HepG2 (cell line): ENCODE data around the gene SH2B2. TPM values are rescaled to one million over a fixed set of nuclear protein-coding genes. Genes with fewer than 3 reads are reported as not detected.
A peak's percentile ranks its signal among the peaks of the same experiment; 100 is the strongest.

Source experiments
- ATAC-seq: fragments of 200-7000 bp; cut with Tn5 transposase; 3 replicates; pipeline ENCODE4 v1.9.1; 2020; ENCODE audit warnings: mild to moderate bottlenecking, moderate library complexity
- BruUV-seq: library from RNA; stranded (reverse); fragments of 400-500 nt; replicated peaks from 2 replicates; lab custom pipeline; 2021; lab: Mats Ljungman, UMichigan
- CTCF ChIA-PET: fragments of 300-600 bp; formaldehyde crosslinking; extraction: SDS; loops from one replicate; lab custom pipeline; 2021; ENCODE audit warnings: low total read pairs, inconsistent platforms, low intra/inter-chr PET ratio; lab: Yijun Ruan, JAX
- POLR2A ChIA-PET: fragments of 350-600 bp; sonication (Branson Sonifier 250); formaldehyde crosslinking; loops from one replicate; lab custom pipeline; 2020; ENCODE audit warnings: antibody characterized with exemption, inconsistent platforms; lab: Yijun Ruan, JAX
- DNase-seq: peaks from one replicate; pipeline ENCODE4 v3.0.0-alpha.2; 2015; ENCODE audit warnings: low spot score
- FAIRE-seq: peaks from 3 replicates; lab custom pipeline; 2011; peaks lifted over from hg19 to GRCh38; lab: Jason Lieb, UNC
- H2AFZ ChIP-seq: one replicate; pipeline ENCODE4 v1.6.1; 2011; ENCODE audit warnings: low read length, inconsistent platforms
- H3K27ac ChIP-seq: fragments of 300-600 bp; 3 replicates; pipeline ENCODE4 v1.8.0; 2011; ENCODE audit warnings: mixed run types, mild to moderate bottlenecking, mixed read lengths, low read length, inconsistent platforms; ENCODE audit not compliant: insufficient read depth; ENCODE audit errors: extremely low read length
- H3K27me3 ChIP-seq, 2 experiments: fragments of 200-600 bp in 1 of 2; 2 replicates in 1 of 2; 3 replicates in 1 of 2; pipeline versions ENCODE4 v1.6.0 to v1.8.0; 2011; ENCODE audit warnings: low read length in 2 of 2, mild to moderate bottlenecking in 2 of 2, moderate library complexity in 2 of 2, inconsistent platforms in 1 of 2; ENCODE audit not compliant: insufficient read depth in 2 of 2, control insufficient read depth in 1 of 2
- H3K36me3 ChIP-seq, 2 experiments: fragments of 200-600 bp in 1 of 2; replicated peaks in 1 of 2; 2 replicates in 1 of 2; 3 replicates in 1 of 2; pipeline versions ENCODE4 v1.5.1 to v1.8.0; 2011; ENCODE audit warnings: low read length in 2 of 2, inconsistent platforms in 1 of 2; ENCODE audit not compliant: insufficient read depth in 2 of 2, control insufficient read depth in 1 of 2
- H3K4me1 ChIP-seq: 2 replicates; pipeline ENCODE4 v1.5.1; 2012; ENCODE audit warnings: low read length, inconsistent platforms; ENCODE audit not compliant: insufficient read depth
- H3K4me2 ChIP-seq: 2 replicates; pipeline ENCODE4 v1.6.0; 2011; ENCODE audit warnings: low read depth, low read length, inconsistent platforms
- H3K4me3 ChIP-seq, 3 experiments: fragments of 200-600 bp in 1 of 3; sonication (generic), shearing (Covaris generic) in 1 of 3; replicated peaks in 1 of 3; 2 replicates each; pipeline ENCODE4 v1.5.1; 2011 to 2016; ENCODE audit warnings: low read length in 3 of 3, inconsistent platforms in 2 of 3, low read depth in 2 of 3, mild to moderate bottlenecking in 2 of 3, control low read depth in 1 of 3, mixed read lengths in 1 of 3; ENCODE audit not compliant: insufficient read depth in 1 of 3
- H3K79me2 ChIP-seq: one replicate; pipeline ENCODE4 v1.6.1; 2011; ENCODE audit warnings: low read length, inconsistent platforms; ENCODE audit not compliant: insufficient read depth
- H3K9ac ChIP-seq: 2 replicates; pipeline ENCODE4 v1.6.0; 2011; ENCODE audit warnings: mild to moderate bottlenecking, low read depth, low read length, inconsistent platforms; ENCODE audit not compliant: insufficient read depth
- H3K9me3 ChIP-seq: 2 replicates; pipeline ENCODE4 v1.5.1; 2012; ENCODE audit warnings: mild to moderate bottlenecking, low read length
- H4K20me1 ChIP-seq: 2 replicates; pipeline ENCODE4 v1.6.0; 2011; ENCODE audit warnings: inconsistent platforms, mild to moderate bottlenecking, low read length, moderate library complexity; ENCODE audit not compliant: insufficient read depth
- BCL6 ChIP-seq: IDR thresholded peaks from 2 replicates; pipeline ENCODE4 v1.6.1; 2016; ENCODE audit warnings: missing genetic modification reagents, missing compliant biosample characterization
- ELF3 ChIP-seq: IDR thresholded peaks from 2 replicates; pipeline ENCODE4 v1.6.1; 2016; ENCODE audit warnings: missing genetic modification reagents, missing compliant biosample characterization
- IRF1 ChIP-seq: sonication (generic); formaldehyde crosslinking; IDR thresholded peaks from 2 replicates; pipeline ENCODE4 v1.4.0; 2020; ENCODE audit warnings: low read depth, mild to moderate bottlenecking, missing genetic modification reagents
- MATR3 ChIP-seq: sonication (generic); formaldehyde crosslinking; IDR thresholded peaks from 2 replicates; pipeline ENCODE4 v1.4.0; 2020; ENCODE audit warnings: missing genetic modification reagents
- NFKB2 ChIP-seq: sonication (generic); formaldehyde crosslinking; IDR thresholded peaks from 2 replicates; pipeline ENCODE4 v1.4.0; 2020; ENCODE audit warnings: missing genetic modification reagents, borderline replicate concordance
- SP2 ChIP-seq: sonication (generic); formaldehyde crosslinking; IDR thresholded peaks from 2 replicates; pipeline ENCODE4 v1.5.1; 2020; ENCODE audit warnings: mild to moderate bottlenecking, missing genetic modification reagents
- U2AF2 ChIP-seq: fragments of 200-400 bp; formaldehyde crosslinking; IDR thresholded peaks from 2 replicates; pipeline ENCODE4 v1.6.1; 2017; ENCODE audit warnings: low read depth, mild to moderate bottlenecking, low read length
- ZBTB42 ChIP-seq: sonication (generic); formaldehyde crosslinking; IDR thresholded peaks from 2 replicates; pipeline ENCODE4 v1.5.0; 2020; ENCODE audit warnings: mild to moderate bottlenecking, missing genetic modification reagents
- ZNF773 ChIP-seq: sonication (generic); formaldehyde crosslinking; IDR thresholded peaks from 2 replicates; pipeline ENCODE4 v1.4.0; 2020; ENCODE audit warnings: missing genetic modification reagents, borderline replicate concordance
- WGBS: methylation state at CpG from one replicate; pipeline ENCODE4 v1.1.6; 2017; ENCODE audit warnings: low lambda C conversion rate; 5-methylcytosine and 5-hydroxymethylcytosine counted together
- in situ Hi-C: cut with HindIII; loops from 2 replicates; pipeline ENCODE4 v1.10.0; 2017; ENCODE audit warnings: low pct_unique_long_range_greater_than_20kb; ENCODE audit not compliant: extremely low pct_ligation_motif_present
- intact Hi-C: fragments of 100-400 bp; cut with micrococcal nuclease; formaldehyde crosslinking; loops from one replicate; pipeline ENCODE4 v1.10.0; 2022; ENCODE audit not compliant: unreplicated experiment
- polyA plus RNA-seq, 8 experiments: library from polyadenylated mRNA; depleted of rRNA in 3 of 8; stranded (reverse) in 7 of 8; unstranded in 1 of 8; fragments of >200 nt; fragmentation: Illumina TruSeq in 4 of 8; extraction: Trizol in 4 of 8; gene quantifications; 2 replicates each; pipeline versions ENCODE4 v1.2.1 to v1.2.3, GENCODE V29; 2011 to 2016; ENCODE audit warnings: low read depth in 4 of 8, missing spikeins in 1 of 8, mixed read lengths in 1 of 8; ENCODE audit not compliant: insufficient read depth in 1 of 8
- total RNA-seq, 5 experiments: library from RNA; depleted of rRNA; stranded (reverse); fragments of >200 nt; fragmentation: Illumina TruSeq; extraction: Trizol; gene quantifications; 2 replicates each; pipeline ENCODE4 v1.2.3, GENCODE V29; 2016; ENCODE audit warnings: low read depth in 1 of 5
- TF ChIP-seq, protein P1 (sequence below): sonication (generic); formaldehyde crosslinking; IDR thresholded peaks from 2 replicates; pipeline ENCODE4 v1.4.0; 2020; ENCODE audit warnings: mild to moderate bottlenecking, missing genetic modification reagents
- TF ChIP-seq, protein P2 (sequence below): sonication (generic); formaldehyde crosslinking; IDR thresholded peaks from 2 replicates; pipeline ENCODE4 v1.5.1; 2020; ENCODE audit warnings: mild to moderate bottlenecking, moderate library complexity, missing genetic modification reagents
- TF ChIP-seq, protein P3 (sequence below): sonication (generic); formaldehyde crosslinking; IDR thresholded peaks from 2 replicates; pipeline ENCODE4 v1.8.0; 2022; ENCODE audit warnings: missing genetic modification reagents, low read depth, mild to moderate bottlenecking, borderline replicate concordance

Gene SH2B2
- total and polyA plus RNA-seq, 2 of the 13 experiments (the other 11 are each of a cell fraction or from before 2014, with no cell fraction given), result 0.46 to 1.3 TPM

DNA sequence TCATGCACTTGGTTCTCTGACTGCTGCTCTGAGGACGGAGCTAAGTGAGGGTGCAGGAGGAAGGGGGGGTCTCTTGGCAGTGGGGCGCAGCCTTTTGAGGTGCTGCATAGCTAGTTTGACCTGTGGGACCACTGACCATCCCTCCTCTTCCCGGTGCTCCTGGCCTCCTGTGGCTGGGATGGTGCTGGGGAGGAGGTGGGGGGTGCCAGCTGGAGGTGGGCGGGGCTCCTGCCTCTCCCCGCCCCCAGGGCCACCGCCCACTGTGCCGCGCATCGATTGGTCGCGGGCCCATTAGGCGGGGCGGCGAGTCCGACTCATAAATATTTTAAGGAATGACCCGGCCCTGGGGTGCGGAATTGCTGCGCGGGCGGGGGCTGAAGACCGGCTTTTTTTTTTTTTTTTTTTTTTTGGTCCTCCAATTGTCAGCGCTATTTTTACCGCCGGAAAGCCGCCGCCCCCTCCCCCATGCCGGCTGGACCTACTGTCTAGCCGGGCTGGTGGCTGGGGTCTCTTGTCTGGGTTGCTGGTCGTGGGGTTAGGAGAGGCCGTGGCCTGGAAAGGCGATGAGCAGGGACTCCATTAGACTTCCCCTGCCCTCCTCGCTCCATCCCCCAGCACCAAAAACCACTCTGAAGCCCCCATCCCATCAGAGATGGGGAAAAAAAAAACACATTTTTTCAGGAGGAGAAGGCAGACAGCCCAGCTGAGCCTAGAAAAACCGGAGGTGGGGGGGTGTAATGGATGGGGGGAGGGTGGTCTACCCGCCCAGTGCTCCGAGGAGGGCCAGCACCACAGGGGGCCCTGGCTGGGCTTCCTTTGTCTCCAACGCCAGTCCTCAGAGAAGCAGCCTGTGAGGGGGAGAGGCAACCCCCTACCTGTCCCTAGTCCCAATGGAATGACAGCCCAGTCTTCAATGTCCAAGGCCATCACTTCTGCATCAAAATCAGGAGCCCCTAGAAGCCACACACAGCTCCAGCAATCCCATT lies 6.4 kb downstream of the SH2B2 start:
- ChIA-PET POLR2A (no interaction called here), CTCF (no interaction called here)
- Histone ChIP-seq H4K20me1 (peaks cover 10% of the 10 kb centered on the region; the same call in 1 of the 2 replicates), H3K4me3 (no peak overlapping the region), H3K4me1 (peaks cover 25% of the 10 kb centered on the region), H3K27ac (no peak overlapping the region), H3K4me2 (no peak overlapping the region), H3K36me3 (no peaks in the 10 kb centered on the region), H3K79me2 (no peaks in the 10 kb centered on the region), H2AFZ (no peak overlapping the region), H3K27me3 (peaks cover 0 to 20% of the 10 kb centered on the region in 2 experiments; a peak in 3 of 5 replicates), H3K9ac (no peak overlapping the region), H3K9me3 (no peaks in the 10 kb centered on the region)
- WGBS, result 81% methylated on average over 32 of the region's 36 CpGs
- intact Hi-C loops, result no loop called here
- BruUV-seq, result no TSS peak
- no peak for FAIRE-seq
- no peak for TF ChIP-seq U2AF2
- DNase-seq, result no peak
- in situ Hi-C loops, result no loop called here
- ATAC-seq, result no peak

GRCh38 chr7:102294589-102294988 lies 7.9 kb downstream of the SH2B2 start:
- intact Hi-C loops, result no loop called here
- no peak overlapping the region for H3K9ac ChIP-seq
- peaks cover 5% of the 10 kb centered on the region; the same call in 1 of the 2 replicates for H4K20me1 ChIP-seq
- ATAC-seq (peak; percentile 23), DNase-seq (no peak), FAIRE-seq (no peak)
- H3K27me3 ChIP-seq, result peaks cover 0 to 9% of the 10 kb centered on the region in 2 experiments; a peak in 1 of 5 replicates
- H2AFZ ChIP-seq, result no peak overlapping the region
- BruUV-seq, result no TSS peak
- no peak overlapping the region for H3K27ac ChIP-seq
- no peak for TF ChIP-seq SP2 (CRISPR knock-in tag)
- no peak for TF ChIP-seq IRF1 (CRISPR knock-in tag)
- no peak for TF ChIP-seq MATR3 (CRISPR knock-in tag)
- no peak for TF ChIP-seq ZNF773
- TF ChIP-seq BCL6, result no peak
- no peak for TF ChIP-seq ELF3 (CRISPR knock-in tag)
- no peak for TF ChIP-seq NFKB2 (CRISPR knock-in tag)
- TF ChIP-seq, protein P1, sequence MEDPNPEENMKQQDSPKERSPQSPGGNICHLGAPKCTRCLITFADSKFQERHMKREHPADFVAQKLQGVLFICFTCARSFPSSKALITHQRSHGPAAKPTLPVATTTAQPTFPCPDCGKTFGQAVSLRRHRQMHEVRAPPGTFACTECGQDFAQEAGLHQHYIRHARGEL (CRISPR knock-in tag), result no peak
- TF ChIP-seq, protein P2, sequence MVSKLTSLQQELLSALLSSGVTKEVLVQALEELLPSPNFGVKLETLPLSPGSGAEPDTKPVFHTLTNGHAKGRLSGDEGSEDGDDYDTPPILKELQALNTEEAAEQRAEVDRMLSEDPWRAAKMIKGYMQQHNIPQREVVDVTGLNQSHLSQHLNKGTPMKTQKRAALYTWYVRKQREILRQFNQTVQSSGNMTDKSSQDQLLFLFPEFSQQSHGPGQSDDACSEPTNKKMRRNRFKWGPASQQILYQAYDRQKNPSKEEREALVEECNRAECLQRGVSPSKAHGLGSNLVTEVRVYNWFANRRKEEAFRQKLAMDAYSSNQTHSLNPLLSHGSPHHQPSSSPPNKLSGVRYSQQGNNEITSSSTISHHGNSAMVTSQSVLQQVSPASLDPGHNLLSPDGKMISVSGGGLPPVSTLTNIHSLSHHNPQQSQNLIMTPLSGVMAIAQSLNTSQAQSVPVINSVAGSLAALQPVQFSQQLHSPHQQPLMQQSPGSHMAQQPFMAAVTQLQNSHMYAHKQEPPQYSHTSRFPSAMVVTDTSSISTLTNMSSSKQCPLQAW (CRISPR knock-in tag), result no peak
- TF ChIP-seq, protein P3, sequence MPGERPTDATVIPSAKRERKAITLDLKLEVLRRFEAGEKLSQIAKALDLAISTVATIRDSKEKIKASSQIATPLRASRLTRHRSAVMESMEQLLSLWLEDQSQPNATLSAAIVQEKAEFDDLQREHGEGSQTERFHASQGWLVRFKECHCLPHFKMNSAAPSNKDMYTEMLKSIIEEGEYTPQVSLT (CRISPR knock-in tag), result no peak
- no peak for TF ChIP-seq ZBTB42 (CRISPR knock-in tag)
- POLR2A ChIA-PET, result no interaction called here
- no peak overlapping the region for H3K4me2 ChIP-seq
- H3K36me3 ChIP-seq, result no peaks in the 10 kb centered on the region
- peaks cover 12% of the 10 kb centered on the region for H3K4me1 ChIP-seq
- H3K9me3 ChIP-seq, result no peaks in the 10 kb centered on the region
- H3K4me3 ChIP-seq, result no peak overlapping the region
- no peaks in the 10 kb centered on the region for H3K79me2 ChIP-seq
- in situ Hi-C loops, result no loop called here
- 30% methylated on average over 2 of the region's 3 CpGs for WGBS
- CTCF ChIA-PET, result no interaction called here
